ENCODE measurements around the gene FBXL7.

The FBXL7 gene

GRCh38 chr5:15768936-15769335 lies 269.0 kb downstream of the FBXL7 start:
- no peak for DNase-seq (ENCODE audit: low read depth)

DNA sequence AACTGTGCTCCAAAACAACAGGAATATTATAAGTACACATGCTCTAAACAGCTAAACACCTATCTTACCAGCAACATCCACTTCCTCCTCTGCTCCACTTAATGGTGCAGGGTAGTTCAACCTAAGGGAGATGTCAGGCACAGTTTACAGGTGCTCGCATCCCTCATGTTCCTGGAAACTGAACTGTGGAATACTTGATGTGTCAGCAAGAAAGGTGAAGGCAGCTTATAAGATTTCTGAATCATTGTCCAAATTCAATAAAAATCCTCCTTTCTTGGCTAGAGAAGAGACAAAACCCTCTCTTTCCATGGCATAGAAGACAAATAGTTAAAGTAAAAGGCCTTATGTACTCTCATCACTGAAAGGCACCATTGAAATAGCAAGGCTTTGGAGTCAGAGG lies 272.2 kb downstream of the FBXL7 start:
- no peak for DNase-seq (ENCODE audit: low read depth)

DNA sequence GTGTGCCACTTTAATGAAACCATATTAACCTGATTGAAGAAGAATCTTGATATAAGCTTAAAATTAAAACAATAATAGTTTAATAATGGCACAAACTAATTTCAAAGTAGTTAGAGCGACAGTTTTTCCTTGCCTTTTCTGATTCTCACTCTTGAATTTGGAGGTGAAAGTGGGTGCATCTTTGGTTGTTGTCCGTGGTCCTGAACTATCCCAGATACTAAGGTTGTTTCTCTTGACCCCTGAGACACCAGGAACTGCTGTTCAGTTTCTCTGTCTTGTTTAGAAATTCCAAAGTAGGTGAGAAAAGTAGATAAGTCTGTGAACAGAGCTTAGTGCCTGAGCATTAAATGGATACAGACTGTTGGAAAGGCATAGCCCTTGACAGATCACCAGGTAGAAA lies 274.7 kb downstream of the FBXL7 start:
- no peak for DNase-seq (ENCODE audit: low read depth)

DNA sequence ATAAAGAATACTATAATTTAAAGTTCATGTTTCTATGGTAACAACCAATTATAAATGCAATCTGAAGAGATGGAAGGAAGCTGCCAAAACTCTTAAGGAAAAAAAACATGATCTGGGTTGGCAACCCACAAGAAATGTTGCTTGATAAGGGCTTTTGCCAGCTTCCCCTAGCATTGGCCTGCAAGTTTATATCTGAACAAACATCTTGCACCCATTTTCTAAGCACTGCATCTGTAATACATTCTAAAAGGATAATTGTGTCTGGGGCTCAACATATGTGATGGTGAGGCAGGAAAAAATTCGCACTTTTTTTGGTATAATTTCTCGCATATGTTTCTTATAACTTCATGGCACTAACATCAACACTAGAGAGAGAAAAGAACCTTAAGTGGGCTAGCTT lies 276.4 kb downstream of the FBXL7 start:
- no peak for DNase-seq (ENCODE audit: low read depth)

- no peak for DNase-seq (ENCODE audit: low read depth)
Observed at GRCh38 chr5:15783734-15784133, 283.8 kb downstream of the FBXL7 start.

DNA sequence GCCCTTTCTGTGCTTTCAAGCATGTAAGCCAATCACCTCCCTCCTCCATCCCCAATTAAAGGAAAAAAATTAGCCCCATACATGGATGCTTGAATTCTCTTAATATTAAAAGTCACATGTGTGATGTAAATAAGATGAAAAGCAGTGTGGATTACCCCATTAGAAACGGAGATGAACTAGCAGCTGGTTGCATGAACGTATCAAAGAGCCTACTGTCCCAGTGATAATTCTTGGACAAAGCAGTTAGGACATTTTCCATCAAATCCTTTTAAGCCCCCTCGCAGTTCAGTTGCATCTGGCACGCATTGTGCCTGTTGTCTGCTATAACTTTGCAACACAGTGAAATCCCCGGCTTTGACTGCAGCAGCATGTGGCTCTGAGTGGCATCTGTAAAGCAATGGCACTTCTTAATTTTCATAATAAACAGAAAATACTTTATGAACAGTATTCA lies 285.6 kb downstream of the FBXL7 start:
- no peak for DNase-seq (ENCODE audit: low read depth)

DNA sequence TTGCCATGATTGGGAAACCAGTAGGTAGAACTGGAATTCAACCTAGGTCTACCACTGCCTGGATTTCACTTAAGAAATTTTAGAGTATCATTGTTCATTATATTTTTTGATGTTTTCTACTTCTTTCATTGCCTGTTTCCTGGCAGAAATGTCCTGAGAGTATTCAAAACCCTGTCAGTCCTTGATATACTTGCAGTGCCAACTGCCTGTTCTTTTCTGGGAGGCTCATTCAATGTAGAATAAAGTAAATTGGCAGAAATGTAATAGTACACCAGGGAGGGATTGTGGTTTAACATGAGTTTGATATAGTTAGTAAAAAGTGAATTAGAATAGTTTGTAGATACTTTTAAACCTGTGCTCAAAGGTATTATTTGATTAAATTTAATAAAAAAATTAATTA lies 286.3 kb downstream of the FBXL7 start:
- no peak for DNase-seq (ENCODE audit: low read depth)

DNA sequence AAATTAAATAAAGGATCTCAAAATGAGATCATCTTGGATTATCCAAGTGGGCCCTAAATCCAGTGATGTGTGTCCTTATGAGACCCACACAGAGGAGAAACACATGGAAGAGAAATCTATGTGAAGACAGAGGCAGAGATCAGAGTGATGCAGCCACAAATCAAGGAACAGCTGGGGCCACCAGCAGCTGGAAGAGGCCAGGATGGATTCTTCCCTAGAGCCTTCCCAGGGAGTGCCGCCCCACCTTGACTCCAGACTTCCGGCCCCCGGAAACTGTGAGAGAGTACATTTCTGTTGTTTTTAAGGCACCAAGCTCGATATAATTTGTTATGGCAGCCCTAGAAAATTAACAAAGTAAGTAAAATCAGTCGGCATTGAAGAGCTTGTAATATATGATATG lies 286.9 kb downstream of the FBXL7 start:
- DNase-seq (ENCODE audit: low read depth), result no peak

GRCh38 chr5:15787681-15788080 lies 287.7 kb downstream of the FBXL7 start:
- no peak for DNase-seq (ENCODE audit: low read depth)

GRCh38 chr5:15789642-15790041 lies 289.7 kb downstream of the FBXL7 start:
- DNase-seq (ENCODE audit: low read depth), result no peak

- DNase-seq (ENCODE audit: low read depth), result no peak
Observed at GRCh38 chr5:15790446-15791018, 290.6 kb downstream of the FBXL7 start.

- DNase-seq (ENCODE audit: low read depth), result no peak
Observed at GRCh38 chr5:15791274-15791673, 291.3 kb downstream of the FBXL7 start.

- no peak for DNase-seq (ENCODE audit: low read depth)
Observed at GRCh38 chr5:15791859-15792258, 291.9 kb downstream of the FBXL7 start.

GRCh38 chr5:15794052-15794985 lies 294.3 kb downstream of the FBXL7 start:
- DNase-seq (ENCODE audit: low read depth), result no peak

DNA sequence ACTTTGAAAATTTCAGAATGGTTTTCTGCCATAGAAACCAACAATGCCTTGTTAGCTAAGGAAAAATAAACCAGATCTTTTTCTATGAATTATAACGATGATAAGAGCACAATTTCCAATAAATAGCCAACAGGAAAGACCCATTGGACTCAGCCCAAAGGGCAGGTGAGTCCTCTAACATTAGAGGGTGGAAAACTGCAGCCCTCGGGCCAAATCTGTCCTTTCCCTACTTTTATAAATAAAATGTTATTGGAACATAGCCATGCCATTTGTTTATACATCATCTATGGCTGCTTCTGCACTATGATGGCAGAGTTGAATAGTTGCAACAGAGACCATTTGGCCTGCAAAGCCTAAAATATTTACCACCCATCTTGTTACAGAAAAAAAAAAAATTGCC lies 296.1 kb downstream of the FBXL7 start:
- DNase-seq (ENCODE audit: low read depth), result no peak

DNA sequence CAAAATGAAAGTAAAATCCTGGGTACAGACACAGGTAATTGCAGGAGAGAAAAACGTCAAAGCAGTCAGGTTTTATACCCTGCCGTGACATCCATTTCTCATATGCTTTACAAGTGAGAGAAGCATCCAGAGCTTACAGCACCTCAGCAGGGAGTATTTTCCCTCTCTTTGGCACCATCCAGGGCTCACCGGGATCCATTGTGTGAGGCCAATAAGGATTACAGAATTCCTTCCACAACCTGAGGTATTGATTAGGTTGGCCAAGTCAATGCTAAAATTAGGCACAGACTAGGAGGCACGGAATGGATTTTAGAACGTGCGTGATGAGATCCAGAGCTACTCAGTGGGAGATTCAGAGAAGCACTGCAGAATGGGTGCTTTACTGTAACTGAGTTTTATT lies 296.6 kb downstream of the FBXL7 start:
- DNase-seq (ENCODE audit: low read depth), result no peak

DNA sequence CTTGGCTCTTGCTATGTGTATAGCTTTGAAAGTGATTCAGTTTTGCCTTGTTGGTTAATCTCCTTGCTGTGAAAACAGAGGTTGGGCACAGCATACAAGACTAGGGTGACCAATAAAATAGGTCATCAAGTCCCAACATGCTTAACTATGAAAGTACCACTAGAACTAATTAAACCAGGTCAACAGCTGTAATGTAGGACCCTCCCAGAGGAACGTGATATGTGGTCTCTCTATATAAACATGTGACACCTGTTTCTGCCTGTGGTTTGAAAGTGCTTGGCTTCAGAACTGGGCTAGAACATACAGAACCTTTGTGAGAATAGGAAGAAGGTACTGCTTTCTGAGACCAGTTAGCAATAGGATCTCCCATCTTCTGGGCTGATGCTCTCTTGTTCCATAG lies 297.1 kb downstream of the FBXL7 start:
- no peak for DNase-seq (ENCODE audit: low read depth)

DNA sequence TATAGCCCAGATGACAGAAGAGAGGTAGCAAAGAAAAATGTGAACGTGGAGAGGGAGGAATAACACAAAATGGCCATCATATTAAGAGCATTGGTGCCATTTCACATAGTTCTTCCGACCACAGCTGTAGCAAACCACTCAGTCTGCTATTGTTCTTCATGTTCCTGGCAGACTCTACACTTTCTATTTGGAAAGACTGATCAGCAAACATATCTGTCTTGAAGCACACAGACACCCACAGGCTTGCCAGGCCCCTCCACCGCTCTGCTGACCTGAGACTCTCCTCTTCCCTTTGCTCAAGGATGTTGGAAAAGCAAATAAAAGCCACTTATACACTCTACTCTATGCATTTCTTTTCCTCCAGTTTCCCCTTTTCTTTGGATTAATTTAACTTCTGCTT lies 298.0 kb downstream of the FBXL7 start:
- DNase-seq (ENCODE audit: low read depth), result no peak

DNA sequence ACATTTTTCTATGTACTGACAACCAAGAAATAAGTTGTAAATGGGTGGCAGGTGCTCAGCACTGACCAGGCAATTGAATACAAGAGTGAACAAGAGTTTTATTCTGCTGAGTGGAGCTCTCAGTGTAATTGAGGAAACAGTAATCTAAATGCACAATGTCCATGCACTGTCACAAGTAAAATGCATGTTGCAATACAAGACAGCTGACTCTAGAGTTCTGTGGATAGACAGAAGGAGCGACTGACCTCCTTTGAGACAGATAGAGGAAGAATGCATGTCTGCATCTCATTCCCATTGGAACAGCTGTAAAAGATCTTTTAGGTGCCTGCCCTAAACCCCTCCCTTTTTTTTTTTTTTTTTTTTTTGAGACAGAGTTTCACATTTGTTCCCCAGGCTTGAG lies 299.0 kb downstream of the FBXL7 start:
- no peak for DNase-seq (ENCODE audit: low read depth)

DNA sequence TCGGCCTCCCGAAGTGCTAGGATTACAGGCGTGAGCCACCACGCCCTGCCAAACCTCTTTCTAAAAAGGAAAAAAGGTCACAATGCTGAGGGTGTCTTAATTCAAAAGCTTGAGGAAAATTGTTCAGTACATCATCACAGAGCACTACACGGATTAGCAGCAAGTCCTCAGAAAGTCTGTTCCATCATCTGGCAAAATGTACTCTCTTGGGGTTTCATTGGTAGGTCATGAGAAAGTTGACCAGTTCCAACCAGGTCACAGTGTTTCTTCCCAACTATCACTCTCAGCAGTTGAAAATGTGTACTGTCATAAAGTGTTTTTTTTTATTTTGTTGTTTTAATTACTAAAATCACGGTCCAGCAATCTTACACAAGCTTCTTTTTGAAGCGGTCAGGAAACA lies 299.6 kb downstream of the FBXL7 start:
- DNase-seq (ENCODE audit: low read depth), result no peak

- DNase-seq (ENCODE audit: low read depth), result no peak
Observed at GRCh38 chr5:15803280-15803679, 303.3 kb downstream of the FBXL7 start.

DNA sequence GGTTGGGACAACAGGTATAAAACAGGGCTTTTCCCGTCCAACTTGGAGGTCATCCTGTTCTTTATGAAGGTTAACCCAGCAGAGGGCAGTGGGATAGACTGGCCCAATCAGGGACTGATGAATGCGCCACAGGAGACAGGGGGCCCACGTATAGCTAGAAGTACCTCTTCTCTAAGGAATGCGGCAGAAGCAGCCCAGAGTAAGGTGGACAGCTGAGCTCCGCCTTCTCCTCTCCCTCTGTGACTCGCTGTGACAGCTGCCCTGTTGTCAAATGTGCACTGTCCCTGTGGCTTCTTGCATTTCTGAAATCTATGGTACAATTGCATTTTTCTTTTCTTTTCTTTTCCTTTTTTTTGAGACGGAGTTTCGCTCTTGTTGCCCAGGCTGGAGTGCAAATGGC lies 306.6 kb downstream of the FBXL7 start:
- DNase-seq (ENCODE audit: low read depth), result no peak

DNA sequence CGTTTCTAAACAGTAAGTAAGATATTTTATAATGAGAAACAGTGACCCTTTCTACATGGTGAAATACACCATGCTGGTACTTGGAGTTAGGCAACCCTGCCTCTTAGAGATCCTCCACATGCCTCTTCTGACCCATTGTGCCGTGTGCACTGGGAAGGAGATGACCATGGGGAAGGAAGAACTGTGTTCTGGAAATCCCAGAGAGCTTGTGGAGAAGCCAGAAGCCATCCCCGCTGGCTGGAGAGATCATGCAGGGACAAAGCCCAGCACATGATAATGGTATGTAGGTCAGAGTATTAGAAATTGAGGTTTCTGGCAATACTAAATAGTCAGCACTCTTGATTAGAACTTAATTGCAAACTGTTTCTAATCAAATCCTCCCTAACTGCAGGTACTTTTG lies 307.3 kb downstream of the FBXL7 start:
- DNase-seq (ENCODE audit: low read depth), result no peak

DNA sequence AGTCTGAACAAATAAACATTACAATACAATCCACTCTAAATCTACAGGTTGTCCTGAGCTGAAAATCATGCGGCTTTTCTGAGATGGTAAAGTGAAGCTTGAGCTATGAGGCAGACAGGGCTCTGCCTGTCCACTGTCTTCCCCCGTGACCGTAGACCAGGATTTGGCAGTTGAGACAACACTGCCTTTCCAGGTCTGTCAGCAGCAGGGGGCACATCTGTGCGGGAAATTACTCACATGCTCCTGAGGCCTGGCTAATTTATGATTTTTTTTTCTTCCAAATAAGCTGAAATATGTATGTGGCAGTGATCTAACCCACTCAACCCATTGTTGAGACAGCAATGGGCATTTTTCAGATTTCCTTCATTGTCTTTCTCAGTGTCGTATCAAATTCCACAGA lies 307.9 kb downstream of the FBXL7 start:
- DNase-seq (ENCODE audit: low read depth), result no peak
